ENCODE measurements around the gene CA9. TPM values are rescaled to one million over a fixed set of nuclear protein-coding genes. Genes with fewer than 3 reads are reported as not detected.
"Not testable (repeated sequence)": the region's sequence is repeated elsewhere in the genome, so short reads cannot be mapped to it uniquely, and the experiment has no call there.

The CA9 gene
- total and polyA plus RNA-seq, 2 donors from 2014 or later, result 0.67 to 0.85 TPM

DNA sequence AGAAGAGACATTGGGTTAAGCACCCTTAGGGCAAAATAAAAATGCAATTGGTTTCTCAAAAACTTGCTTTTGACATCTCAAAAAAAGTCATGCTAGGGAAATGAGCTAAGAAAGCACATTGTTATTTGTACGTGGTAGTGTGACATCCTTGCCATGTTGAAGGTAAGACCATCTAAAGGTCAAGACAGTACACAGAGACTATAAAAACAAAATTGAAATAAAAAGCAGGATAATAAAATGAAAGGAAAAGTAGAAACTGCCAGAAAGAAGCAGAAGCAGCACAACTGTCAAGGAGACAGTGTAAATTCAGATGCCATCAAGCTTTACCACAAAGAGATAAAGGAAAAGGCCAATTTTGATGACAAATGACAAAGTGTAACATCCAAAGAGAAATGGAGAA is 34.5 kb upstream of the CA9 start:
- H3K4me3 ChIP-seq (ENCODE audit: low read length in 3 of 3); H3K36me3 ChIP-seq (ENCODE audit: control insufficient read depth in 2 of 3, insufficient read depth in 3 of 3, low read length in 3 of 3); FAIRE-seq; DNase-seq; H3K4me1 ChIP-seq (ENCODE audit: control insufficient read depth in 2 of 3, insufficient read depth in 2 of 3, low read depth in 1 of 3, low read length in 3 of 3); intact Hi-C loops (cut with DNase I); H3K27me3 ChIP-seq (ENCODE audit: control insufficient read depth, insufficient read depth, low read length); H3K9me3 ChIP-seq (ENCODE audit: control insufficient read depth in 2 of 3, insufficient read depth in 1 of 3, low read length in 3 of 3); H3K9ac ChIP-seq (ENCODE audit: low read length in 3 of 3); H3K27ac ChIP-seq (ENCODE audit: low read depth in 2 of 2, low read length in 2 of 2): not testable (repeated sequence)

DNA sequence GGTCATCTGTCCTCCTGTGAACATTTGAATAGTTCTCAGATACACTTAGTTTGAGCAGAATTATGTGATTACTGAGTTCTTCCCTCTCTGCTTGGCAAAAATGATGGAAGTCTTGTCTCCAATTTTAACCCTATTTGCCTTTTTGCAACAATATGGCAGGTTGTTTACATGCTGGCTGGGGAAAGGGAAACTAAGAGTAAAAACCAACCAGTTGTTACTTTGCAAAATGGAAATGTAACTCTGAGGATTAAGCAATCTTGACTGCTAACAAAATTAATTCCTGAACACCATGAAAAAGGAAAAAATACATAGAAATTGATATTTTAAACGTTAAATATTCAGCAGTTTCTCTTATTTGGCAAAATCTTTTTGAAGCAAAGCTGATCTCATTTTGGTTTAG is 34.1 kb upstream of the CA9 start:
- Histone ChIP-seq H3K4me1 (ENCODE audit: control insufficient read depth in 2 of 3, insufficient read depth in 2 of 3, low read depth in 1 of 3, low read length in 3 of 3) (peaks cover 0 to 8% (median 0%) of the 10 kb centered on the region in 3 donors), H3K9me3 (ENCODE audit: control insufficient read depth in 2 of 3, insufficient read depth in 1 of 3, low read length in 3 of 3) (no peaks in the 10 kb centered on the region), H3K4me3 (ENCODE audit: low read length in 3 of 3) (no peak overlapping the region), H3K9ac (ENCODE audit: low read length in 3 of 3) (no peak overlapping the region), H3K36me3 (ENCODE audit: control insufficient read depth in 2 of 3, insufficient read depth in 3 of 3, low read length in 3 of 3) (no peaks in the 10 kb centered on the region), H3K27me3 (ENCODE audit: control insufficient read depth, insufficient read depth, low read length) (no peaks in the 10 kb centered on the region), H3K27ac (ENCODE audit: low read depth in 2 of 2, low read length in 2 of 2) (no peak overlapping the region)
- TF ChIP-seq, protein P1, sequence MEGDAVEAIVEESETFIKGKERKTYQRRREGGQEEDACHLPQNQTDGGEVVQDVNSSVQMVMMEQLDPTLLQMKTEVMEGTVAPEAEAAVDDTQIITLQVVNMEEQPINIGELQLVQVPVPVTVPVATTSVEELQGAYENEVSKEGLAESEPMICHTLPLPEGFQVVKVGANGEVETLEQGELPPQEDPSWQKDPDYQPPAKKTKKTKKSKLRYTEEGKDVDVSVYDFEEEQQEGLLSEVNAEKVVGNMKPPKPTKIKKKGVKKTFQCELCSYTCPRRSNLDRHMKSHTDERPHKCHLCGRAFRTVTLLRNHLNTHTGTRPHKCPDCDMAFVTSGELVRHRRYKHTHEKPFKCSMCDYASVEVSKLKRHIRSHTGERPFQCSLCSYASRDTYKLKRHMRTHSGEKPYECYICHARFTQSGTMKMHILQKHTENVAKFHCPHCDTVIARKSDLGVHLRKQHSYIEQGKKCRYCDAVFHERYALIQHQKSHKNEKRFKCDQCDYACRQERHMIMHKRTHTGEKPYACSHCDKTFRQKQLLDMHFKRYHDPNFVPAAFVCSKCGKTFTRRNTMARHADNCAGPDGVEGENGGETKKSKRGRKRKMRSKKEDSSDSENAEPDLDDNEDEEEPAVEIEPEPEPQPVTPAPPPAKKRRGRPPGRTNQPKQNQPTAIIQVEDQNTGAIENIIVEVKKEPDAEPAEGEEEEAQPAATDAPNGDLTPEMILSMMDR (IDR thresholded peaks at IDR 0.05; ENCODE audit: borderline replicate concordance, extremely low read depth, insufficient read depth), result no peak
- FAIRE-seq (no peak), DNase-seq (no peak)
- intact Hi-C loops (cut with DNase I), result no loop called here

DNA sequence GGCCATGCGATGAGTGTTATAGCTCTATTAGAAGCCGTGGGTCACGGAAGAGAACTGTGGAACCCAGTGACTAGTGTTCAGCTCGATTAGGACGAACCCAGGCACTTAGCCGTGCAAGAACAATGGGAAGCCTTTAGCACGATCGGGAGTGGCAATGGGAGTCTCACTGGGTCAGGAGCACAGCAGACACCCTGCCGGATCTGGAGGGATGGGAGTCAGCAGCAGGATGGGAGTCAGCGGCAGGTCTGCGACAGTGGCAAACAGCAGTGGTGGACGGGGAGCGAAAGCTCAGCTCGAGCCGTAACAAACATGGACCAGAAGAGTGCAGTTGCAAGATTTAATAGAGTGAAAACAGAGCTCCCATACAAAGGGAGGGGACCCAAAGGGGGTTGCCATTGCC is 33.3 kb upstream of the CA9 start:
- intact Hi-C loops (cut with DNase I); DNase-seq: not testable (repeated sequence)

DNA sequence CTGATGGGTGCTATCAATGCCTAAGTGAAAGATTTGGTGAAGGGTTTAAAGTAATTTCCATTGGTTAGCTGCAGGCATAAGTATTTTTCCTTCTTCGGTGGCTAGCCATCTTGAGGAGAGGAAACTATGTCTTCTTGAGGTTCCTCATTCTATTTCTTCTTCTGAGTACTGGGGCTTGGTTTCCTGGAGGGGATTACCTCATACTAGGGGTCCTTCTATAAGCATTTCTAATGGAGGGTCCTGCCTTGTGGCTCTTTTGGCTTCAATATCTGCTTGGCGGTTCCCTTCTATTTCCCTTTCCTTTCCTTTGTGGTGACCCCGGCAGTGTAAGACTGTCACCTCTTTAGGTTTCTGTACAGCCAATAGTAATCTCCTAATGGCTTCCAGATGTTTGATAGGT is 32.2 kb upstream of the CA9 start:
- H3K4me1 ChIP-seq (ENCODE audit: control insufficient read depth in 2 of 3, insufficient read depth in 2 of 3, low read depth in 1 of 3, low read length in 3 of 3); intact Hi-C loops (cut with DNase I); H3K9me3 ChIP-seq (ENCODE audit: control insufficient read depth in 2 of 3, insufficient read depth in 1 of 3, low read length in 3 of 3); H3K27ac ChIP-seq (ENCODE audit: low read depth in 2 of 2, low read length in 2 of 2); H3K9ac ChIP-seq (ENCODE audit: low read length in 3 of 3); FAIRE-seq; H3K27me3 ChIP-seq (ENCODE audit: control insufficient read depth, insufficient read depth, low read length); H3K36me3 ChIP-seq (ENCODE audit: control insufficient read depth in 2 of 3, insufficient read depth in 3 of 3, low read length in 3 of 3); H3K4me3 ChIP-seq (ENCODE audit: low read length in 3 of 3); DNase-seq: not testable (repeated sequence)

More for the DNA sequence above, 33.3 kb upstream of the CA9 start:
- H3K27ac ChIP-seq (ENCODE audit: low read depth in 2 of 2, low read length in 2 of 2); H3K9ac ChIP-seq (ENCODE audit: low read length in 3 of 3); H3K27me3 ChIP-seq (ENCODE audit: control insufficient read depth, insufficient read depth, low read length); H3K4me1 ChIP-seq (ENCODE audit: control insufficient read depth in 2 of 3, insufficient read depth in 2 of 3, low read depth in 1 of 3, low read length in 3 of 3); H3K9me3 ChIP-seq (ENCODE audit: control insufficient read depth in 2 of 3, insufficient read depth in 1 of 3, low read length in 3 of 3); FAIRE-seq; H3K36me3 ChIP-seq (ENCODE audit: control insufficient read depth in 2 of 3, insufficient read depth in 3 of 3, low read length in 3 of 3); H3K4me3 ChIP-seq (ENCODE audit: low read length in 3 of 3): not testable (repeated sequence)

DNA sequence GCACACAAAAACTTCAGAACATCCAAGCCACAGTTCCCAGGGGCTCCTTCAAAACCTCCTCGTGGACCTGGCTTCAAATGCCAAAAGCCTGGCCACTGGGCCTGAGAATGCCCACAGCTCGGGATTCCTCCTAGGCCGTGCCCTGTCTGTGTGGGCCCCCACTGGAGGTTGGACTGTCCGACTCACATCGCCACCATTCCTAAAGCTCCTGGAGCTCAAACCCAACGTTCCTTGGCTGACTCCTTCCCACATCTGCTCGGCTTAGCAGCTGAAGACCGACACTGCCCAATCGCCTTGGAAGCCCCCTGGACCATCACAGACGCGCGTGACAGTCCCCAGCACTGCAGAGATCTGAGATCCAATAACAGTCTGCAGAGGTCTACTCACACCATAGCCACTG is 30.7 kb upstream of the CA9 start:
- TF ChIP-seq, protein P1 (IDR thresholded peaks at IDR 0.05; ENCODE audit: borderline replicate concordance, extremely low read depth, insufficient read depth), result no peak
- Histone ChIP-seq H3K9me3 (ENCODE audit: control insufficient read depth in 2 of 3, insufficient read depth in 1 of 3, low read length in 3 of 3) (no peaks in the 10 kb centered on the region), H3K36me3 (ENCODE audit: control insufficient read depth in 2 of 3, insufficient read depth in 3 of 3, low read length in 3 of 3) (no peaks in the 10 kb centered on the region), H3K27me3 (ENCODE audit: control insufficient read depth, insufficient read depth, low read length) (no peaks in the 10 kb centered on the region), H3K27ac (ENCODE audit: low read depth in 2 of 2, low read length in 2 of 2) (no peak overlapping the region), H3K9ac (ENCODE audit: low read length in 3 of 3) (no peak overlapping the region), H3K4me3 (ENCODE audit: low read length in 3 of 3) (no peak overlapping the region), H3K4me1 (ENCODE audit: control insufficient read depth in 2 of 3, insufficient read depth in 2 of 3, low read depth in 1 of 3, low read length in 3 of 3) (peaks cover 0 to 3% (median 0%) of the 10 kb centered on the region in 3 donors)
- intact Hi-C loops (cut with DNase I), result no loop called here
- DNase-seq (no peak), FAIRE-seq (no peak)

DNA sequence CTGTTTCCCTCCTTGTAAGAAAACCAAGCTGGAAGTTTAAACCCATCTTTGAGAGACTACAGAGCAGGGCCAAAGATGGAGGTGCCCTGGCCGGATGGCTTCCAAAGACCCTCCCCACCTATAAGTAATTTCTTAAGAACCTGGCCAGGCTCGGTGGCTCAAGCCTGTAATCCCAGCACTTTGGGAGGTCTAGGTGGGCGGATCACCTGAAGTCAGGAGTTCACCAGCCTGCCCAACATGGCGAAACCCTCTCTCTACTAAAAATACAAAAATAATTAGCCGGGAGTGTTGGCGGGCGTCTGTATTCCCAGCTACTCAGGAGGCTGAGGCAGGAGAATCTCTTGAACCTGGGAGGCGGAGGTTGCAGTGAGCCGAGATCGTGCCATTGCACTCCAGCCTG is 28.0 kb upstream of the CA9 start:
- H3K4me1 ChIP-seq (ENCODE audit: control insufficient read depth in 2 of 3, insufficient read depth in 2 of 3, low read depth in 1 of 3, low read length in 3 of 3); FAIRE-seq; DNase-seq; H3K9me3 ChIP-seq (ENCODE audit: control insufficient read depth in 2 of 3, insufficient read depth in 1 of 3, low read length in 3 of 3); H3K27me3 ChIP-seq (ENCODE audit: control insufficient read depth, insufficient read depth, low read length); intact Hi-C loops (cut with DNase I); H3K36me3 ChIP-seq (ENCODE audit: control insufficient read depth in 2 of 3, insufficient read depth in 3 of 3, low read length in 3 of 3): not testable (repeated sequence)
- Histone ChIP-seq H3K9ac (ENCODE audit: low read length in 3 of 3) (peak overlapping the region; percentile 38 to 83 (median 68)), H3K4me3 (ENCODE audit: low read length in 3 of 3) (peak overlapping the region; percentile 74 to 97 (median 84)), H3K27ac (ENCODE audit: low read depth in 2 of 2, low read length in 2 of 2) (peak overlapping the region; percentile 88)

Measured in kidney (tissue), 14 donors.